Inferior parietal cortex (tissue), 1 donor: ENCODE measurements around the gene TLX1.

Experiments used
- DNase-seq: peaks from one replicate; pipeline ENCODE4 v3.0.0-alpha.2; 2016; ENCODE audit errors: extremely low spot score

The TLX1 gene

DNA sequence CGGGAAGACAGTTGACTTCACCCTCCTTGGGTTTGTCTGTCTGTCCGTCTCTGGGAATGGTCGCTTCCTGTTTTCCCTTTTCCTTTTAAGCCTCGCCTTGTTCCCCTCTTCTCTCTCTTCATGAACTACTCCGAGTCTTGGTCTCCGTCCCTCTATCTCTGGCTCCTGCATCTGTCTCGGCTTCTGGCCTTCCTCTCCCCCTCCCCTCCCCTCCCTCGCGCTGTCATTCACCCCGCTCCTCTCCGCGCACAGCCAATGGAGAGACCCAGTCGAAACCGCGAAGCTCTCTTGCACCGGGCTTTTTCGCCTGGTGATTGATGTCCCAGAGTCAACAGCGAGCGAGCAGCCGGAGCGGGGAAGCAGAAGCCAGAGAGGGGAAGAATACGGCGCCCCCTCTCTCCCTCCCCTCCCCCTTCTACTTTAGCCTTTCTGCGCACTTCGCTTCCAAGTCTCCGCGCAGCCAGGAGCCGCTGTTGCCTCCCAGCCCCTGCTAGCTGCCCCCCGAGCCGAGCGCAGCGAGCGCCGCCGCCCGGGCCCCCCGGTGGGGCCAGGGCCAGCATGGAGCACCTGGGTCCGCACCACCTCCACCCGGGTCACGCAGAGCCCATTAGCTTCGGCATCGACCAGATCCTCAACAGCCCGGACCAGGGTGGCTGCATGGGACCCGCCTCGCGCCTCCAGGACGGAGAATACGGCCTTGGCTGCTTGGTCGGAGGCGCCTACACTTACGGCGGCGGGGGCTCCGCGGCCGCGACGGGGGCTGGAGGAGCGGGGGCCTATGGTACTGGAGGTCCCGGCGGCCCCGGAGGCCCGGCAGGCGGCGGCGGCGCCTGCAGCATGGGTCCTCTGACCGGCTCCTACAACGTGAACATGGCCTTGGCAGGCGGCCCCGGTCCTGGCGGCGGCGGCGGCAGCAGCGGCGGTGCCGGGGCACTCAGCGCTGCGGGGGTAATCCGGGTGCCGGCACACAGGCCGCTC is at the start of gene TLX1:
TLX1 (plus strand) TSS at position 317 of the 978 bp plus-strand sequence; CDS start at position 559, 242 bp downstream.
- no peak for DNase-seq

DNA sequence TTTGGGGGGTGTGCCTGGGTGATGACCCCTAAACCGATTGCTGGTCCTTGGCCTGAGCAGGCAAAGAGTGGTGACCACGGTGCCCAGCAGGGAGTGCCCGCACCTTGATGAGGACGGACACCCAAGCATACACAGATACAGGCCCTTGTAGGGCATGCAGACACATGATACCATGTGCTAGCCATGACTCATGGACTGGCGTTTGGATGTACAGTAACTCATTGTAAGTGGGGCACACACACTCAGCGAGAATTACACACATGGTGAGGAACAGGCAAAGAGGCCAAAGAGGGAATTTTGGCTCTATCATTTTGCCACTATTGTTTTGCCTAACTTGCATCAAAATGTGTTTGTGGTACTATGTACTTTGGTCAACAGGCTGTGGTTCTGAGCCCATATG is 45.3 kb upstream of the TLX1 start:
- no peak for DNase-seq

DNA sequence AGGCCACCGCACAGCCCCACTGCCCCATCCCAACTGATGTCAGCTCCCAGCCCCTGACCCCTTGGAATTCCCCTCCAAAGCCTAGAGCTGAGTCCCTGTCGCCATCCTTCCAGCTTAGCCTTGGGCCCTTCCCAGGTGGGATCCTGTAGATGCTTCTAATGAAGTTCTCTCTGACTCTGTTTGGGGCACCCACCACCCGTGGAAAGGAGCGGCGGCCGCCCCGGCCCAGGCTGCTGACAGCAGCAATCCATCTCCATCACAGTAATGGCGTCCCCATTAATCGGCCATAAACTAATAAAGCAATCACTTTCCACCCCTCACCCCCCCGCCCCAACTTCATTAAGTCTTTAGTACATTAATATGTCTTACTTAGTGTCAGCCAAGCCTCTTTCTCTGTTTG is 43.7 kb upstream of the TLX1 start:
- DNase-seq, result no peak

DNA sequence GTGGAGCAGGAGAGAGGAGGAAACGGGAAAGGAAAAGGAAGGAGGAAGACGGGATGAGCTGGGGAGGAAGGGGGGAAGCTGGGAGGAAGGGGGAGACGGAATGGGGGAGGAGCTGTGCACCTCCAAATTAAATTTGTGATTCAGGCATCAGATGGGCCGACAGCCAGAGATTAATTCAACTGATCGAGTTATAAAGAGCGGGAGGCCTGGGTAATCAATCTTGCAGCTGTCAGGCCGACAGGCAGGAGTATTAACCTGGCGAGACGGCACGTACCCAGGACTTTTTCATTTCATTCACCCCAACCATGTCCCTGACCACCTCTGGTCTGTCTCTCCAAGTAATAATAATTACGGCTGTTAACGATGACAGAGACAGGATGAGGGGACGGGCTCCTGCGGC is 43.1 kb upstream of the TLX1 start:
- DNase-seq, result no peak

DNA sequence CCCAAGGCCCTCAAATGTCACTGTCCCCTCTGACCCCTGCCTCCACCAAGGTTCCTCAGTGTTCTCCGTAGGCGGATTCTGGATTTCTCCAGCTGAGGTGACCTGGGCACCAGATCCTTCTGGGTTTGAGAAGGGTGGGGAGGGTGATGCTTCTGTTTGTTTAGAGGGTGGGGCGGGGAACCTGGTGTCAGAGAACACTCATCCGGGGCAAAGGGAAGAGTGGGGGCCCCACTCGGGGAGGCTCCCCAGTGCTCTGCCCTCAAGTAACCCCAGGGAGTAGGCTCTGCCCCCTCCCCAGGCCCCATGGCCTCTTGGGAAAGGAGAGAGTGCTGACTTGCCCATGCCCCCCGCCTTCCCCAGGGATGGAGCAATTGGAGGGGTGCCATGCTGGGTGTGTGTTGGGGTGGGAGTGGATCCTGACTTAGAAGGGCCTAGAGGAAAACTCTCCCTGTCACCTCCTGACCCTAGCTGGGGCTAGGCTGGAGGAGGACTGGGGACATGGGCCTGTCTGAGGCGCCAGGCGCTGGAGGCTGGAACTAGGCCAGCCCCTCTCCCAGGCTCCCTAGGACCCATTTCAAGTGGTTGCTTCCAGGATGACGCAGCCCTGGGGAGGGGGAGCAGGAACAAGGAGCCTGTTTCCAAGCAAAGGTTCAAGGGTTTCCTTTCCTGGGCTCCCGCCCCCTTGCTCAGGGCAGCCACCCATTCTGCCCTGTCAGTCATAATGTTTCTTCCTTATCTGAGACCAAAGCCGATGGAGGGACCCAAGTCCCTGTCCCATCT is 41.4 kb upstream of the TLX1 start:
- DNase-seq, result no peak

DNA sequence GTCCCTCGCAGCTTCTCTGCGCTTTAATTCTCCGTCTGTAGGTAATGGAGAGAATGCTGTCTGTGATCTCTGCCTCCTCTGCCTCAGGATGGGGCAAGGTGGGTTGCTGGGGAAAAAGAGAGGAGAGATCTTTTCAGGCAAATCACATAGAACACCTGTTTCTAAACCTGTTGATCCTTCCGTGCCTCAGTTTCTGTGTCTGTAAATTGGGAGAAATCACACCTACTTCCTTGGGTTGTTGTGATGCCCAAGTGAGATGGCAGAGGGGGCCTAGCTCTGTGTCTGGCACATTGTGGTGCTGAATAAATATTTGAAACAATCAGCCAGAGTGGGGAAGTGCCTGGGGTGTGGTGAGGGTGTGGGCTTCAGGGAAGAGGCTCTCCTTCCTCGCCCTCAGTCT is 40.5 kb upstream of the TLX1 start:
- DNase-seq, result no peak

DNA sequence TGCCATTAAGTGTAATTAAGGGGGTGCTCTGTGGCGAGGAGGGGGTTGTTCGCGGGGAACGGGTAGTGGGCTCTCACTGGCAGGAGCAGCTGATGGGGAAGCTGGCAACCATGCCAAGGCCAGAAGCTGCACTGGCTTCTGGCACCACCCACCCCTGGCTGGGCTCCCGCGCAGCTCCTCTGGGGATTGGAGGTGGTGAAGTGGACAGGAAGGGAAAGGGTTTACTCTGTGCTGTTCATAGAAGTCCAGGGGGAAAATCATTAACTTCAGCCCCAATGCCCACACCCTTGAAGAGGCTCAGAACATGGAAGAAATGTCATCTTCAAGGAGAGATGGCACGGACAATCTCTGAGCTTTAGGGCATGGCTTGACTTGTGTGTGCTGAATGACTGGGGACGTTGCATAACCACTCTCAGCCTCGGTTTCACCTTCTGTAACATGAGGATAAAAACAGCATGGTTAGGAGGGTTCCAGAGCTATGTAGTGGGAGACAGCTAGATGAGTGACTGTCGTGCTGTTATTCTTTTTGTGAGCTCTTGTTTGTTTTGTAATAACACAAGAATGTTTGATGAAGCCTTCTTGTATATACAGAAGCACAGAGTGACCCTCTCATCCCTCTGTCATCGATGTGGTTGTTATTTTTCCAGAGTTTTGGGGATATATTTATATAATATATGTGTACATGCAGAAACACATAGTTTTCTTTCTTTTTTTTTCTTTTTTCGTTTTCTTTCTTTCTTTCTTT is 39.4 kb upstream of the TLX1 start:
- DNase-seq, result no peak

DNA sequence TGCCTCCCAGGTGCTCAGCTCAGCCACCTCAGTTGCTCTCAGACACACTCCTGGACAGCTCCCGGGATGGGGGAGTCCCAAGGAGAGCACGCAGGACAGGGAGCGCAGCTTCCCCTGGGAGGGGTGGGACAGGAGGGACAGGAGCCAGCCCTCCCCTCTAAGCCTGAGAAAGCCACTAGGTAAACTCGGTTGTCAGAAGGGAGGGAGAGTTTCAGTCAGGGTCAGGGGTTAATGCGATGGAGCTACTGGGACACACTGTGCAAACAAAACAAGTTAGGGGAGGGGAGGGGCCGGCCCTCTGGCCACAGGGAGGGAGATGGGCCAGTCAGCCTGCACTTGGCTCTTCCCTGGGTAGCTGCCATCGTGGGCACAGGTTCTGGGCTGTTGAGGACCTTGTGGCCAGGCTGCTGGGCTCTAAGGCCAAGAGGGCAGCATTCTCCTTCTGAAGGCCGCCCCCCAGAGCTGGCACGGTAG is 38.2 kb upstream of the TLX1 start:
- no peak for DNase-seq

DNA sequence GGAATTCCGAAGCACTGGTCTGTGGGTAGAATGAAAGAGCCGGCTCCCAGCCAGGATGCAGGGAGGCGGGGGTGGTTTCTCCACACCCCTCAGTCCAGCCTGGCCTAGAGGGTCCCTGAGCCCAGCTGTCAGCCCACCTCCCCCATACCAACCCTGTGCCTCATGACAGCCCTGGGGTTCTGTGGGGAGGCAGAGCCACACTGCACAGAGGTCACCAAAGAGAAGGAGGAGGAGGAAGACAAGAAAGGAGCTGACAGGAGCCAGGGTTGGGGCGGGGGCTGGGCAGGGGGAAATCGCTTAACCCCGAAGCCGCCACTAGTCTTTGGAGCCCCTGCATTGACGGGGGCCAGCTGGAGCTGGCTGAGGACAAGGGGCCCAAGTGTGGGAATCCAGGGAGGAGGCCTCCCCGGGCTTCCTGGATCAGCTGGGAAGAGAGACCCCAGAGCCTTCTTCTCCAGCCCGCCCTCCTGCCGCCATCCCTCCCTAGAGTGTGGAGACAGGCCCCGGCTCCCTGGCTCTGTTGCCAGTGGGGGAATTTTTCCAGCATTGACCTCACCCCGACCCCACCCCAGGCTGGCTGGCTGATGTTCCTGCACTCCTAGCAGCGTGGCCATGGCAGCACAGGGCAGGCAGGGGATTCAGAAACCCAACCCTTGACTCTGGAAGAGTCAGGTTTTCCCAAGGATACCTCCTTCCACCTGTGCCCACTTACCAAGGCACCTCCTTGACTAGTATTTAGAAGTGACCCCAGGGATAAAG is 36.8 kb upstream of the TLX1 start:
- DNase-seq, result no peak

DNA sequence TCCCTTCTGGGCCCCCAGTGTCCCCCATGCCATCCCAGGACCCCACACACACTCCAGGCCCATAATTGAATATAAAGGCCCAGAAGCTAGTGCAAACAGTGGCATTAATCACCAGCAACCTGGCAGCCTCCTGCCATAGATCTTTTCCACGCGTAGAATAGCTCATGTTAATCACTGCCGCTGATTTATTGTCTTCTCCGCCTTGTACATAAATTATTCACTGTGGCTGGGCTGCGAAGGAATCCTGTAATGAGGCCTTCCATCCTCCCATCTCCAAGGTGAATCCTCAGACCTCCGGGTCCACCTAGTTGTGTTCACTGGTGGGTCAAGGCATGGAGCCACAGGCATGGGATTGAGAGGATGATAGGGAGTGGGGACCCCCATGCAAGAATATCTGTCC is 36.1 kb upstream of the TLX1 start:
- DNase-seq, result no peak

DNA sequence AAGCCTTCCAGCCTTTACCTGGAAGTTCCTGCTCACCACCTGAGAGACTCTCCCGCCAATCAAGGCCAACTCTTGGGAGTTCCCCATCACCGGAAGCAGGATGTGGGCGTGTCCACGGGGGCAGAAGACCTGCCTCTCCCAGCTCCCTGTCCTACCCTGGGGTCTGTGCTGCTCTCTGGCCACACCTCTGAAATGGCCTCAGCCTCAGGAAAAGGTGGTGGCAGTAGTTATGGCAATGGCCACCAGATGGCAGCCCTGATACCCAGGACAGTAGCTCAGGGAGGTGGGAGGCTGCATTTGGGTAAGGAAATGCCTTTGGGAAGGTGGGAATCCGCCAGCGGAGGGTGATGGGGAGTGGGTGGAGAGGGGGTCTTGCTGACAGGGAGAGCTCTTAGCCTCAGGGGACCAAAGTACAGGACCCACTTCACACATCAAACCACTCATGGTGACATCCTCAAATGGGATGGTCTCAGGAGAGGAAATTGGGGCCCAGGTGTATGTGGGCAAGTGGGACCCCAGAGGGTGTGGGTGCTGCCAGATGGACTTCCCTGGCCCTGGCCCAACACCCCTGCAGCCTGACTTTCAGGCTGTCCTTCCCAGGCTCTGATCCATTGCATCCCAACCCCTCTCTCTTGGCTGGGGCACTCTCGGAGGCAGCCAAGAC is 35.4 kb upstream of the TLX1 start:
- DNase-seq, result peak; percentile 52

DNA sequence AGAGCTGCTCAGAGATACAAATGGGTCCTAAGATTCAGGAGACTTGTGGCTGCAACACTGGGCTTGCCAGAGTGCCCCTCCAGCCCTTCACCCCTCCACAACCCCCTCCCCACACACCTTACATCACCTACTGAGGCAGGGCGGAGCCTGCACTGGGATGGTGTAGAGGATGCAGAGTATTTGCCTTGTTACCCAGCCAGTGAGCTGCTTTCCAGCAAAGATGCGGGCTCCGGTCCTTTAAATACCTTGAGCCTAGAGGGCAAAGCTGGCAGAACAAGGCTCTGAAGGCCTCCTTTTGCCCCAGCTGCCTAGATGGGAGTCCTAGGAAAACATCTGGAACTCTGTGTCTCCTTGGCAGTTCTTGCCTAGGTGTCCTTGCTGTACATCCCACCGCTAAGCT is 34.7 kb upstream of the TLX1 start:
- no peak for DNase-seq

DNA sequence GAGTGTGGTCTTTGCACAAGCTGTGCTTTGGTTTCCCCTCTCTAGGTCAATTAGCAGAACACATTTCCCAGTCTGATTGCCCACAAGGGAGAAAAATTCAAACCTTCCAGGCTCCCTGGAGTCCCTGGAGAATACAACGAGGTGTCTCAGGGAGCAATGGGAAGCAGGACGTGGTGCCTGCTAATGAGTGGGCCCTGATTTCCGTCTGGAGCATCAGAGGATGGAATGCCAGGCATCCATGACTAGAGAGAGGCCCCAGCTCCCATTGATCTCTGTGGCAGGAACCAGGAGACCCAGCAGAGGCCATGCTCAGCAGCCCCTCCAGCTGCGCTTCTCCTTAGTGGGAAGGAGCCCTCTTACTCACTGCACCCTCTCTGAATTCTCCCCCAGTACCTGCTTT is 33.2 kb upstream of the TLX1 start:
- no peak for DNase-seq

DNA sequence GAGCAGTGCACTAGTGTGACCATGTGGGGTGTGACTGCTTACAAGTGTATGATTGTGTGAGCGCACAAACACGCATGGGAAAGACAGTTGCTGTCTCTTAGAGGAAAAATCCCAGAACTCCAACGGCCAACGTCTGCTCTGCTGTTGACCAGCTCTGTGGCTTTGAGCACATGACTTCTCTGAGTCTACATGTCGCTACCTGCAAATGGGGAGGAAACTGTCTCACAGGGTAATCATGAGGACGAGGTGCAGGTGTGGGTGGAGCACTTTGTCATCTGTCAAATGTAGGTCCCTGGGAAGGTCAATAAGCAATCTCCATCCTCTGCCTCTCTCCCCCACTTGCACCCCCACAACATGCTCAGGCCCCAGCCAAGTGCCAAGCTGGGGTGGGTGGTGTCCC is 31.2 kb upstream of the TLX1 start:
- DNase-seq, result no peak

DNA sequence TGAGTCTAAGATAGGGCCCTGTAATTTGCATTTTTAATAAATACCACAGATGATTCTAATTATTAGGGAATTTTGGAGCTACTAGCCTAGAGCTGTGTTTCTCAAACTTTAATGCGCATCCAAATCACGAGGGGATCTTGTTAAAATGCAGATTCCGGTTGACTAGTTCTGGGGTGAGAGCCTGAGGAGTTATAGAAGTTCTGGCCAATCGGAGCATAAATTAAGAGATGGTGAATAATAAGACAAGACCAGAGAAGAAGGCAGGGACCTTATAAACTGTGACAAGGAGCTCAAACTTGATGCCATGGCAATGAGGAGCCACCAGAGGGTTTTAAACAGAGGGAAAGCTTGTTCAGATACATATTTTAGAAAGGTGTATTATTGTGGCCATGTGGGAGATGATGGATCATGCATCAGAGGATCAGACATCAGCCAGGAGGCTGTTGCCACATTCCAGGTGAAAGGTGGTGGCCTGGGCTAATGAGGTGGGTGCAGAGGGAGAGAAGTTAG is 29.7 kb upstream of the TLX1 start:
- no peak for DNase-seq

DNA sequence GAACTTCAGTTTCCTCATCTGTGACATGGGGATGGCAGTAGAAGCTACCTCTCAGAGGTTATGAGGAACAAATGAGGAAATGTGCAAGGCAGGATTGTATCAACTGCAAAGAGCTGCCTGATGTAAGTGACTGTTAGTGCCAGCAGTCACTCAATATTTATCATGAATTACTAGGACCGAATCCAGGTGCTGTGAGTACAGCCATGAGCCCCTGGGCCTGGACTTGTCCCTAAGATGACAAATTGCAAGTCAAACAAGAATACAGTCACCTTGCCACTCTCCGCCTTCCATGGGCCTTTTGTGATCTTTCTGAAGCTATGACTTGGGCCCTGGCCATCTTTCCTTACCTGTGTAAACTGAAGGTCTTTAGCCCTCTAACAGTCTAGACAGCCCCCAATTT is 27.7 kb upstream of the TLX1 start:
- no peak for DNase-seq

DNA sequence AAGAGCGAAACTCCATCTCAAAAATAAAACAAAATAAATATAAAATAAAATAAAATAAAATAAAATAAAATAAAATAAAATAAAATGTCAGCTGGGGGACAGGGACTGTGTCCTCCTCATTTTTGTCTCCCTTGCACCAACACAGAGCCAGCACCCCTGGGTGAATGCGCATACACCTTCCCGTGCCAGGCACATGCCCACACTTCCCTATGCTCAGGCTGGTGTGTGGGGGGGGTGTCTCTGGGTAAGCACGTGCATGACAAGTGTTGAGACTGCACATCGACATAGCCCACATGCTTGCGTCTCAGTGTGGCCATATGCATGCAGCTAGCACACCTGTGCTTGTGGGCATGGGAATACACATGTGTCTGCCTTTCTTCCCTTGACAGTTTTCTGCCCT is 24.7 kb upstream of the TLX1 start:
- no peak for DNase-seq

DNA sequence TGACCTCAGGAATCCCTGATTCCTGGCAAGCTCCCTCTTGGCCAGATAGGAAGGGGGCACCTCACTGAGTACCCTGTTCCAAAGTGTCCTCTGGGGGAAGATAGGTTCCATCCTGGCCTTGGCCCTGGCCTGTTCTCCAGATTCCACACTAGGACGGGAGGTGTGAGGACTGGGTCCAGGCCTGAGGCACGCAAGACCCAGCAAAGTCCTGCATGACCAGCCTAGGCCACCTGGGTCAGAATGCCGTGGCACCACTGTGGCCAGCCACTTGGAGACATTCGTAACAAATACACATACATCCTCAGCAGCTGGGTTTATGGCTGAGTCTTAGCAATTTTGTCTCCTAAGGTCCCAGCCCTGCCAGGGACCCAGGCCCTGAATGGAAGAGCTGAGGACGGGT is 23.3 kb upstream of the TLX1 start:
- DNase-seq, result no peak

DNA sequence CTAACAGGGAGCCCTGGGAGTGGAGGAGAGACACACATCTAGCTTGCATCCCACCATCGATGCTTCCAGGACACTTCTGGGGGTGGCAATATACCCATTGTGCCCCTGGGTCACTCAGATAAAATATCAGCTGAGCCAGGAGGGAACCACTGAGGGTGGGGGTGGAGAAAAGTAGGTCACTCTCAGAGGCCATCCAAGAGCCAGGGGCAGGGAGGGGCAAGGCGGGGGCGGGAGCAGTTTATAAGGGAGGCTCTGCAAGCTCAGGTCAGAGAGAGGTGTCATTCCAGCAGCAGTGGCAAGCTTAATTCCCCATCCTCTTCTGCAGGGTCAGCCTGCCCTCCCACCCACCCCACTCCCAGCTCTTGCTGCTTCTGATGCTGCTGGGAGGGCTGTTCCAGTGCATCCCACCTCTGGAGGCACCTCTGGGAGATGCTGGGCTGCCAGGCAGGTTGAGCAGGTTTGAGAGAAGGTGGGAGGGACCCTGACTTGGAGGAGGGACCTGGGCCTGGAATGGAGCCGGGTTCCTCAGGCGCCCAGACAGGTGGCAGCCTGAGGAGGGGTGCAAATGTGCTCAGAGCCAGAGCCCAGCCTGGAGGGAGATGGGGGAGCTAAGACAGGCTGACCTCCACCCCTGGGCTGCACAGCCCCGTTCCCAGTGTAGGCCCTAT is 20.1 kb upstream of the TLX1 start:
- no peak for DNase-seq

DNA sequence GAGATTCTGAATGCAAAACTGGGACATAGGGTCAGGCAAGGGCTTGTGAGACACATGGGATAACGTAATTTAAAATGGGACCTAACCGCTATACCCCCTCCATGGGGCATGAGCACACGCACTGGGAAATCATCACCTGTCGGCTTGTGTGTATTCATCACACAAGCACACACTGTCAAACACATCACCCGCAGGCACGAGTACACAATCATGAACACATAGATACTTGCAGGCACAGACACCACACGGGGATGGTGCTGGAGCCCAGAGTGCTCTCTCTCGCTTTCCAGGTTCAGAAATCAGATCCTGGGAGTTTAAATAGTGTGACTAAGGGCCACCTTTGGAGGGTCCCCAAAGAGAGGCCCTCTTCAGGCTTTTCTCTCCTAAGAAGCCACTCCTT is 19.6 kb upstream of the TLX1 start:
- DNase-seq, result no peak
